GM12892 (cell line): ENCODE results near the gene TBC1D22A.

Experiments used
- POLR2A ChIP-seq: IDR thresholded peaks from 2 replicates; pipeline ENCODE4 v1.6.1; 2011; ENCODE audit warnings: low read depth, low read length, control low read depth
- POLR2AphosphoS5 ChIP-seq: IDR thresholded peaks from 2 replicates; pipeline ENCODE4 v1.6.1; 2011; ENCODE audit warnings: low read depth, low read length, control low read depth
- TAF1 ChIP-seq: IDR thresholded peaks from 2 replicates; pipeline ENCODE4 v1.6.1; 2011; ENCODE audit warnings: low read depth, mild to moderate bottlenecking, control low read depth, low read length, borderline replicate concordance

DNA sequence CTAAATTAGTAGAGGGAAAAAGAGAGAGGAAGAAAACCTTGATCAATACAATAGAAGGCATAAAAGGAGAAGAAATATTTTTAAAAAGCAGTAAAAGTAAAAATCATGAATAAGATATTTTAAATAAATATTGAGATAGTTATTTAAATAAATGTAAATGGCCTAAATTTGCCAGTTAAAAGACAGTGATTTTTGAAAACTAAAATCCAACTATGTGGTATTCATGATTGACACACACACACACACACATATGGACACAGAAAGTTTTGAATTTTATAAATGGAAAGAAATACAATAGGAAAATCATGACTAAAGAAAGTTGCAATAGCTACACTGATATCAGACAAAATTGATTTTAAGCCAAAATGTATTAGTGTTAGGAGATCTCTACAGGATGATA, 313.1 kb downstream of the TBC1D22A start:
- TF ChIP-seq POLR2A, result no peak
- no peak for TF ChIP-seq TAF1
- TF ChIP-seq POLR2AphosphoS5, result no peak
